ENCODE data around the gene FOXL3. TPM values are rescaled to one million over a fixed set of nuclear protein-coding genes. Genes with fewer than 3 reads are reported as not detected.

Gene FOXL3
- total RNA-seq, 1 experiment from 2014 or later, result not detected

DNA sequence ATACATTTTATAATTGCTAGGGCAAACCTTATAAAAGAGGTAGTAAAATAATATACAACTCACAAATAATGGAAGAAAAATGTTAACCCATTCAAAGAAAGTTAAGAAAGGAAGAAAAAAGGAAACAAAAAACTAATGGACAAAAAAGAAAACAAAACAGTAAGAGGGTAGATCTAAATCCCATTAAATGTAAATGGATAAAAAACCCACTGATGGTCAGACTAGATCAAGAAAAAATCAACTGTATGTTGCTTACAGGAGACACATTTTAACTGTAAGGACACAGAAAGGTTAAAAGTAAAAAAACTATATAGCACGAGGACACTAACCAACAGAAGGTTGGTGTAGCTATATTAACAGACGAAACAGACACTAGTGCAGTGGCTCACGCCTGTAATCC is 18.0 kb downstream of the FOXL3 start:
- H3K23ac ChIP-seq (ENCODE audit: insufficient read length, low read depth, low read length), result no peak overlapping the region
- H3K27ac ChIP-seq (ENCODE audit: insufficient read length, low read depth, low read length), result no peak overlapping the region
- H3K4me3 Mint-ChIP-seq, result no peak overlapping the region
- no peak overlapping the region for H3K4ac ChIP-seq (ENCODE audit: low read depth, low read length)
- no peaks in the 10 kb centered on the region; a peak in 2 of 7 replicates for H3K36me3 Mint-ChIP-seq (ENCODE audit: insufficient read depth in 1 of 3, low read depth in 3 of 3)
- no peak overlapping the region for H4K8ac ChIP-seq (replicated peaks; ENCODE audit: insufficient read length, low read depth, low read length)
- no peaks in the 10 kb centered on the region for H3K79me1 ChIP-seq (ENCODE audit: insufficient read depth, low read depth, low read length, poor library complexity, severe bottlenecking)
- H3K9me3 Mint-ChIP-seq, result peaks cover 19 to 23% of the 10 kb centered on the region in 2 experiments
- no peaks in the 10 kb centered on the region for H3K23me2 ChIP-seq (ENCODE audit: insufficient read length, low read depth, low read length, poor library complexity, severe bottlenecking)
- H3K18ac ChIP-seq (ENCODE audit: insufficient read length, low read depth, low read length), result no peak overlapping the region
- H2BK20ac ChIP-seq (ENCODE audit: low read depth, low read length, poor library complexity, severe bottlenecking), result no peak overlapping the region
- no peak overlapping the region for H2AFZ ChIP-seq (ENCODE audit: low read length)
- no peak overlapping the region for H3K4me2 ChIP-seq (ENCODE audit: insufficient read depth, insufficient read length, low read length)
- TF ChIP-seq, protein P1, sequence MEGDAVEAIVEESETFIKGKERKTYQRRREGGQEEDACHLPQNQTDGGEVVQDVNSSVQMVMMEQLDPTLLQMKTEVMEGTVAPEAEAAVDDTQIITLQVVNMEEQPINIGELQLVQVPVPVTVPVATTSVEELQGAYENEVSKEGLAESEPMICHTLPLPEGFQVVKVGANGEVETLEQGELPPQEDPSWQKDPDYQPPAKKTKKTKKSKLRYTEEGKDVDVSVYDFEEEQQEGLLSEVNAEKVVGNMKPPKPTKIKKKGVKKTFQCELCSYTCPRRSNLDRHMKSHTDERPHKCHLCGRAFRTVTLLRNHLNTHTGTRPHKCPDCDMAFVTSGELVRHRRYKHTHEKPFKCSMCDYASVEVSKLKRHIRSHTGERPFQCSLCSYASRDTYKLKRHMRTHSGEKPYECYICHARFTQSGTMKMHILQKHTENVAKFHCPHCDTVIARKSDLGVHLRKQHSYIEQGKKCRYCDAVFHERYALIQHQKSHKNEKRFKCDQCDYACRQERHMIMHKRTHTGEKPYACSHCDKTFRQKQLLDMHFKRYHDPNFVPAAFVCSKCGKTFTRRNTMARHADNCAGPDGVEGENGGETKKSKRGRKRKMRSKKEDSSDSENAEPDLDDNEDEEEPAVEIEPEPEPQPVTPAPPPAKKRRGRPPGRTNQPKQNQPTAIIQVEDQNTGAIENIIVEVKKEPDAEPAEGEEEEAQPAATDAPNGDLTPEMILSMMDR (conservative IDR thresholded peaks at IDR 0.05), result no peak
- no CpG with 5 or more reads among the region's 3 CpGs for WGBS (ENCODE audit: extremely low coverage, insufficient read length, low lambda C conversion rate)
- DNase-seq, result no peak
- no peak overlapping the region for H4K91ac ChIP-seq (ENCODE audit: insufficient read length, low read depth, low read length)
- no peak overlapping the region for H3K56ac ChIP-seq (ENCODE audit: insufficient read length, low read depth, low read length)
- no peak overlapping the region for H3K27ac Mint-ChIP-seq
- H2BK15ac ChIP-seq (ENCODE audit: low read depth, low read length), result no peak overlapping the region
- no peaks in the 10 kb centered on the region for H3K9me3 ChIP-seq (ENCODE audit: control insufficient read depth, low read depth, low read length)
- no peak overlapping the region for H3T11ph ChIP-seq (ENCODE audit: low read length)
- no peaks in the 10 kb centered on the region for H4K20me1 ChIP-seq (ENCODE audit: control insufficient read depth, insufficient read depth, insufficient read length)
- no peak overlapping the region for H3K9ac ChIP-seq (ENCODE audit: extremely low read depth, insufficient read length, low read length)
- no peak overlapping the region for H3K14ac ChIP-seq (ENCODE audit: insufficient read depth, low read length)
- H2BK5ac ChIP-seq (ENCODE audit: insufficient read length, low read length), result no peak overlapping the region
- H3K27me3 Mint-ChIP-seq (ENCODE audit: low read depth), result peaks cover 11% of the 10 kb centered on the region
- no peaks in the 10 kb centered on the region for H3K4me1 ChIP-seq (ENCODE audit: insufficient read depth, low read length)
- H4K5ac ChIP-seq (ENCODE audit: insufficient read length, low read depth, low read length), result no peak overlapping the region
- H2BK120ac ChIP-seq (ENCODE audit: low read depth, low read length, poor library complexity, severe bottlenecking), result no peak overlapping the region
- no peaks in the 10 kb centered on the region for H3K27me3 ChIP-seq (ENCODE audit: insufficient read depth, low read length)
- H3K79me2 ChIP-seq (ENCODE audit: insufficient read depth, low read length), result no peaks in the 10 kb centered on the region
- H2BK12ac ChIP-seq (ENCODE audit: insufficient read length, low read depth, low read length), result no peak overlapping the region
- no peak overlapping the region for H2AK5ac ChIP-seq (ENCODE audit: insufficient read length, low read length)
- peaks cover 0 to 6% of the 10 kb centered on the region in 2 experiments; a peak in 2 of 4 replicates for H3K4me1 Mint-ChIP-seq
